Measurements from ENCODE around the gene CYBB.
A peak's percentile ranks its signal among the peaks of the same experiment; 100 is the strongest.

CYBB gene

DNA sequence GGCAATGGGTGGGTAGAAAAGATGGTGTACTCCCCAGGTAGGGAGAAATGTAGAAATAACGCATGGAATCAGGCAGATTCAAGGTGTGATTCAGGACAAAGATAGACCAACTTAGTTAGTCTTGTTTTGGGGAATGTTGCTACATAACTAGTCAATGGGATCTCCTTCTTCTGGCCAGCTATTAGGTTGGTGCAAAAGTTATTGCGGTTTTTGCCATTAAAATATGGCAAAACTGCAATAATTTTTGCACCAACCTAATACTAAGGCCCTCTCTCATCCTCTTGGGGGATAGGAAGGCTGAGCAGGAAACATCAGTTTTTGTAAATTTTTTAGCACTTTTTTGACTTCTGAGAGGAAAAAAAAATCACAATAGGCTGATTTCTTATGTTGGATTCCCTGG, 23.2 kb downstream of the CYBB start:
- Histone ChIP-seq H2AFZ (ENCODE audit: insufficient read depth, low read length, poor library complexity) (no peak overlapping the region), H3K4me2 (ENCODE audit: low read length) (no peak overlapping the region), H3K9ac (ENCODE audit: low read length) (no peak overlapping the region), H2BK12ac (ENCODE audit: low read length) (no peak overlapping the region), H4K91ac (ENCODE audit: low read depth, low read length) (no peak overlapping the region), H3K18ac (ENCODE audit: low read length) (no peak overlapping the region), H3K36me3 (ENCODE audit: control insufficient read depth in 1 of 2, insufficient read depth in 2 of 2, low read length in 2 of 2) (no peaks in the 10 kb centered on the region), H3K27ac (ENCODE audit: low read depth, low read length) (no peak overlapping the region), H2BK120ac (ENCODE audit: insufficient read depth, low read length, poor library complexity) (no peak overlapping the region), H3K79me2 (ENCODE audit: control insufficient read depth, insufficient read depth, low read length, poor library complexity) (no peaks in the 10 kb centered on the region), H2AK5ac (ENCODE audit: low read length) (no peak overlapping the region), H4K8ac (ENCODE audit: low read depth, low read length) (no peak overlapping the region), H3K9me3 (ENCODE audit: insufficient read depth, low read depth, low read length) (no peaks in the 10 kb centered on the region), H4K12ac (ENCODE audit: low read depth, low read length) (no peak overlapping the region), H3K4ac (ENCODE audit: low read depth, low read length) (no peak overlapping the region), H3K14ac (ENCODE audit: low read length) (no peak overlapping the region), H2BK5ac (ENCODE audit: low read depth, low read length, poor library complexity) (no peak overlapping the region), H3K79me1 (ENCODE audit: low read length) (no peaks in the 10 kb centered on the region), H3K4me3 (ENCODE audit: low read depth, low read length) (no peak overlapping the region), H3K4me1 (ENCODE audit: control insufficient read depth in 1 of 2, insufficient read depth in 2 of 2, low read length in 2 of 2) (no peaks in the 10 kb centered on the region), H3K27me3 (ENCODE audit: insufficient read depth, low read length) (no peaks in the 10 kb centered on the region), H3K23ac (ENCODE audit: low read length) (no peak overlapping the region)
- no CpG with 5 or more reads among the region's 2 CpGs for WGBS (ENCODE audit: extremely low coverage, insufficient coverage, insufficient read length)
- DNase-seq = no peak

DNA sequence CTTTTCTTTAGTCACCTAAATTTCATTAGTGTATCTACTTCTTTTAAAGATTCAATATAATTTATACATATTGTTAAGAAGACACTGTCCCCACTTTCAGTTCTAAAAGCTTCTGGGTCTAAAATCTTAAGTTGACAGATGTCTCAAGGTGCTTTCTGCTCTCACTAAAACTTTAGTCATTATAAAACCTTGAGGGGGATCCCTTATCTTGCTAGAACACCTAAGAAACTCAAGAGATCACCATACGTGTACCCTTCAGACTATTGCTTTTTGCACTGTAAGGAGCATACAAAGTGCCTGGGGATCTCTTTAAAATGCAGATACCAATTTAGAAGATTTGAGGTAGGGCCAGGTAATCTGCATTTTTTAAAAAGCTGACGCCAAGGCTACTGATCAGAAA, 30.1 kb downstream of the CYBB start:
- Histone ChIP-seq H3K36me3 (ENCODE audit: control insufficient read depth in 1 of 2, insufficient read depth in 2 of 2, low read length in 2 of 2) (no peaks in the 10 kb centered on the region), H3K27me3 (ENCODE audit: insufficient read depth, low read length) (no peaks in the 10 kb centered on the region), H4K8ac (ENCODE audit: low read depth, low read length) (no peak overlapping the region), H2BK5ac (ENCODE audit: low read depth, low read length, poor library complexity) (no peak overlapping the region), H3K9ac (ENCODE audit: low read length) (no peak overlapping the region), H3K4me3 (ENCODE audit: low read depth, low read length) (no peak overlapping the region), H3K23ac (ENCODE audit: low read length) (no peak overlapping the region), H3K79me2 (ENCODE audit: control insufficient read depth, insufficient read depth, low read length, poor library complexity) (no peaks in the 10 kb centered on the region), H3K79me1 (ENCODE audit: low read length) (no peaks in the 10 kb centered on the region), H3K27ac (ENCODE audit: low read depth, low read length) (no peak overlapping the region), H3K18ac (ENCODE audit: low read length) (no peak overlapping the region), H2AK5ac (ENCODE audit: low read length) (no peak overlapping the region), H3K9me3 (ENCODE audit: insufficient read depth, low read depth, low read length) (no peaks in the 10 kb centered on the region), H2BK120ac (ENCODE audit: insufficient read depth, low read length, poor library complexity) (no peak overlapping the region), H4K12ac (ENCODE audit: low read depth, low read length) (no peak overlapping the region), H4K91ac (ENCODE audit: low read depth, low read length) (no peak overlapping the region), H2BK12ac (ENCODE audit: low read length) (no peak overlapping the region), H3K4ac (ENCODE audit: low read depth, low read length) (no peak overlapping the region), H3K4me2 (ENCODE audit: low read length) (no peak overlapping the region), H3K14ac (ENCODE audit: low read length) (no peak overlapping the region), H2AFZ (ENCODE audit: insufficient read depth, low read length, poor library complexity) (no peak overlapping the region), H3K4me1 (ENCODE audit: control insufficient read depth in 1 of 2, insufficient read depth in 2 of 2, low read length in 2 of 2) (no peaks in the 10 kb centered on the region)
- no CpG with 5 or more reads among the region's 2 CpGs for WGBS (ENCODE audit: extremely low coverage, insufficient coverage, insufficient read length)
- DNase-seq = no peak

DNA sequence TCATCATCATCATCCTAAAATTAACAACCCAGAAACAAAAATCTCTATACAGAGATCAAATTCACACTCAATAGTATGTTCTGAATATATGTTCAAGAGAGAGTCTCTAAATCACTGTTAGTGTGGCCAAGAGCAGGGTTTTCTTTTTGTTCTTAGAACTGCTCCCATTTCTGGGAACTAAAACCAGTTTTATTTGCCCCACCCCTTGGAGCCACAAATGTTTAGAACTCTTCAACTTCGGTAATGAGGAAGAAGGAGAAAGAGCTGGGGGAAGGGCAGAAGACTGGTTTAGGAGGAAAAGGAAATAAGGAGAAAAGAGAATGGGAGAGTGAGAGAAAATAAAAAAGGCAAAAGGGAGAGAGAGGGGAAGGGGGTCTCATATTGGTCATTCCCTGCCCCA, 32.3 kb downstream of the CYBB start:
- Histone ChIP-seq H3K9ac (ENCODE audit: low read length) (no peak overlapping the region), H3K79me2 (ENCODE audit: control insufficient read depth, insufficient read depth, low read length, poor library complexity) (no peaks in the 10 kb centered on the region), H4K91ac (ENCODE audit: low read depth, low read length) (no peak overlapping the region), H3K36me3 (ENCODE audit: control insufficient read depth in 1 of 2, insufficient read depth in 2 of 2, low read length in 2 of 2) (no peaks in the 10 kb centered on the region), H3K18ac (ENCODE audit: low read length) (no peak overlapping the region), H4K12ac (ENCODE audit: low read depth, low read length) (no peak overlapping the region), H2BK5ac (ENCODE audit: low read depth, low read length, poor library complexity) (no peak overlapping the region), H3K4me2 (ENCODE audit: low read length) (no peak overlapping the region), H2AFZ (ENCODE audit: insufficient read depth, low read length, poor library complexity) (no peak overlapping the region), H4K8ac (ENCODE audit: low read depth, low read length) (no peak overlapping the region), H2AK5ac (ENCODE audit: low read length) (no peak overlapping the region), H2BK12ac (ENCODE audit: low read length) (no peak overlapping the region), H3K27ac (ENCODE audit: low read depth, low read length) (no peak overlapping the region), H3K14ac (ENCODE audit: low read length) (no peak overlapping the region), H3K4me1 (ENCODE audit: control insufficient read depth in 1 of 2, insufficient read depth in 2 of 2, low read length in 2 of 2) (no peaks in the 10 kb centered on the region), H3K4me3 (ENCODE audit: low read depth, low read length) (no peak overlapping the region), H2BK120ac (ENCODE audit: insufficient read depth, low read length, poor library complexity) (no peak overlapping the region), H3K23ac (ENCODE audit: low read length) (no peak overlapping the region), H3K27me3 (ENCODE audit: insufficient read depth, low read length) (no peaks in the 10 kb centered on the region), H3K4ac (ENCODE audit: low read depth, low read length) (no peak overlapping the region), H3K79me1 (ENCODE audit: low read length) (no peaks in the 10 kb centered on the region), H3K9me3 (ENCODE audit: insufficient read depth, low read depth, low read length) (no peaks in the 10 kb centered on the region)
- DNase-seq = no peak
- no CpG with 5 or more reads among the region's 1 CpG for WGBS (ENCODE audit: extremely low coverage, insufficient coverage, insufficient read length)

DNA sequence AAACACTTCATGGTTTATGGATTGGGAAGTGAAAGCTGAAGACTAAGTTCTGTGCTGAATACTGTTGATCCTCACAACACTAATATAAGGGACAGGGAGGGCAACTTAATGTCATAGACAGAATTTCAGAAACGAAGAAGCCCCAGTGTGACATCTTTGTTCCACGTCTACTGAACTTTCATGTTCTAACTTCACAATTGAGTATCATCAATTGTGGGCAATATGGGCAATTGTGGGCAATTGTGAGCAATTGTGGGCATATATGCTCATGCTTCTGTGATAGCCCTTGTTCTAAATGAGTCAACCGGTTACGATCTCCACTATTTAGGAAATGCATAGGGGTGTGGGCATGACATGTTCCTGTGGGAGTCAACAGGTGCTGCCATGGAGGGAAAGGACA, 33.7 kb downstream of the CYBB start:
- Histone ChIP-seq H2BK12ac (ENCODE audit: low read length) (no peak overlapping the region), H3K4me3 (ENCODE audit: low read depth, low read length) (no peak overlapping the region), H3K18ac (ENCODE audit: low read length) (no peak overlapping the region), H3K27ac (ENCODE audit: low read depth, low read length) (no peak overlapping the region), H2BK120ac (ENCODE audit: insufficient read depth, low read length, poor library complexity) (no peak overlapping the region), H4K91ac (ENCODE audit: low read depth, low read length) (no peak overlapping the region), H3K14ac (ENCODE audit: low read length) (no peak overlapping the region), H3K79me2 (ENCODE audit: control insufficient read depth, insufficient read depth, low read length, poor library complexity) (no peaks in the 10 kb centered on the region), H3K4me2 (ENCODE audit: low read length) (no peak overlapping the region), H2AK5ac (ENCODE audit: low read length) (no peak overlapping the region), H3K9me3 (ENCODE audit: insufficient read depth, low read depth, low read length) (no peaks in the 10 kb centered on the region), H3K36me3 (ENCODE audit: control insufficient read depth in 1 of 2, insufficient read depth in 2 of 2, low read length in 2 of 2) (no peaks in the 10 kb centered on the region), H3K23ac (ENCODE audit: low read length) (no peak overlapping the region), H3K4ac (ENCODE audit: low read depth, low read length) (no peak overlapping the region), H4K8ac (ENCODE audit: low read depth, low read length) (no peak overlapping the region), H3K4me1 (ENCODE audit: control insufficient read depth in 1 of 2, insufficient read depth in 2 of 2, low read length in 2 of 2) (no peaks in the 10 kb centered on the region), H3K79me1 (ENCODE audit: low read length) (no peaks in the 10 kb centered on the region), H3K9ac (ENCODE audit: low read length) (no peak overlapping the region), H4K12ac (ENCODE audit: low read depth, low read length) (no peak overlapping the region), H3K27me3 (ENCODE audit: insufficient read depth, low read length) (no peaks in the 10 kb centered on the region), H2AFZ (ENCODE audit: insufficient read depth, low read length, poor library complexity) (no peak overlapping the region), H2BK5ac (ENCODE audit: low read depth, low read length, poor library complexity) (no peak overlapping the region)
- WGBS (ENCODE audit: extremely low coverage, insufficient coverage, insufficient read length) = no CpG with 5 or more reads among the region's 4 CpGs
- DNase-seq = peak; percentile 9 to 57

All from trophoblast cell (in vitro differentiated cells and primary cell).